Measurements from ENCODE around the gene RTP3.

- TF ChIP-seq CREB1 (CRISPR knock-in tag; IDR thresholded peaks at IDR 0.05; ENCODE audit: low read depth) (no peak), CTCF (conservative IDR thresholded peaks at IDR 0.05; ENCODE audit: low read depth in 2 of 2) (no peak), EZH2phosphoT487 (IDR thresholded peaks at IDR 0.05; ENCODE audit: unreplicated experiment) (no peak), POLR2AphosphoS5 (IDR thresholded peaks at IDR 0.05; ENCODE audit: low read depth) (no peak), STAT1 (IDR thresholded peaks at IDR 0.05; ENCODE audit: unreplicated experiment) (no peak), REST (IDR thresholded peaks at IDR 0.05; ENCODE audit: unreplicated experiment) (no peak), EZH2 (IDR thresholded peaks at IDR 0.05; ENCODE audit: low read depth, unreplicated experiment) (no peak), JUNB (IDR thresholded peaks at IDR 0.05; ENCODE audit: unreplicated experiment) (no peak), ZNF331 (CRISPR knock-in tag; IDR thresholded peaks at IDR 0.05; ENCODE audit: low read depth) (no peak), ZNF114 (CRISPR knock-in tag; IDR thresholded peaks at IDR 0.05) (no peak), ZNF462 (CRISPR knock-in tag; IDR thresholded peaks at IDR 0.05) (no peak), ETS1 (IDR thresholded peaks at IDR 0.05) (no peak), NANOG (IDR thresholded peaks at IDR 0.05; ENCODE audit: borderline replicate concordance) (no peak)
Measured at GRCh38 chr3:46467562-46467961, 30.2 kb upstream of the RTP3 start.

All from GM23338 (cell line).